ENCODE results near the gene FLNB.

The FLNB gene

GRCh38 chr3:58038675-58039292 is 30.6 kb downstream of the FLNB start:
- TF ChIP-seq TAF1 (IDR thresholded peaks at IDR 0.05; ENCODE audit: low read depth) (no peak), TCF12 (IDR thresholded peaks at IDR 0.05; ENCODE audit: low read depth) (no peak), FOXM1 (IDR thresholded peaks at IDR 0.05; ENCODE audit: borderline replicate concordance, low read depth) (no peak), EGR1 (IDR thresholded peaks at IDR 0.05) (no peak)
- TF ChIP-seq, protein P1, sequence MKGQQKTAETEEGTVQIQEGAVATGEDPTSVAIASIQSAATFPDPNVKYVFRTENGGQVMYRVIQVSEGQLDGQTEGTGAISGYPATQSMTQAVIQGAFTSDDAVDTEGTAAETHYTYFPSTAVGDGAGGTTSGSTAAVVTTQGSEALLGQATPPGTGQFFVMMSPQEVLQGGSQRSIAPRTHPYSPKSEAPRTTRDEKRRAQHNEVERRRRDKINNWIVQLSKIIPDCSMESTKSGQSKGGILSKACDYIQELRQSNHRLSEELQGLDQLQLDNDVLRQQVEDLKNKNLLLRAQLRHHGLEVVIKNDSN (IDR thresholded peaks at IDR 0.05), result peak; percentile 65
- TF ChIP-seq, protein P2, sequence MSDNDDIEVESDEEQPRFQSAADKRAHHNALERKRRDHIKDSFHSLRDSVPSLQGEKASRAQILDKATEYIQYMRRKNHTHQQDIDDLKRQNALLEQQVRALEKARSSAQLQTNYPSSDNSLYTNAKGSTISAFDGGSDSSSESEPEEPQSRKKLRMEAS (IDR thresholded peaks at IDR 0.05), result no peak

DNA sequence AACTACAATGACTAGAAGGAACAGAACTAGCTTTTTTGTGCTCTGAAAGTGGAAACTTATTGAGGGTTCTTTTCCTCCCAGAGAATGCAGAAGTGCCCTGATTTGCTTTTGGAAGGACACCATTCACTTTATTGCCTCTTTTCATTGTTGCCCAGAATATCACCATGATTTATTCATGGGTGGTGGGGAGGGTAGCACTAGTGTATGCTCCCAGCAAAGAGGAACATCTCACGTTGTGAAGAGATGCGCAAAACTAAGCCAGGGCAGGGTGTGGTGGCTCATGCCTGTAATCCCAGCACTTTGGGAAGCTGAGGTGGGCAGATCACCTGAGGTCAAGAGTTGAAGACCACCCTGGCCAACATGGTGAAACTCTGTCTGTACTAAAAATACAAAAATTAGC is 31.4 kb downstream of the FLNB start:
- TF ChIP-seq, protein P3, sequence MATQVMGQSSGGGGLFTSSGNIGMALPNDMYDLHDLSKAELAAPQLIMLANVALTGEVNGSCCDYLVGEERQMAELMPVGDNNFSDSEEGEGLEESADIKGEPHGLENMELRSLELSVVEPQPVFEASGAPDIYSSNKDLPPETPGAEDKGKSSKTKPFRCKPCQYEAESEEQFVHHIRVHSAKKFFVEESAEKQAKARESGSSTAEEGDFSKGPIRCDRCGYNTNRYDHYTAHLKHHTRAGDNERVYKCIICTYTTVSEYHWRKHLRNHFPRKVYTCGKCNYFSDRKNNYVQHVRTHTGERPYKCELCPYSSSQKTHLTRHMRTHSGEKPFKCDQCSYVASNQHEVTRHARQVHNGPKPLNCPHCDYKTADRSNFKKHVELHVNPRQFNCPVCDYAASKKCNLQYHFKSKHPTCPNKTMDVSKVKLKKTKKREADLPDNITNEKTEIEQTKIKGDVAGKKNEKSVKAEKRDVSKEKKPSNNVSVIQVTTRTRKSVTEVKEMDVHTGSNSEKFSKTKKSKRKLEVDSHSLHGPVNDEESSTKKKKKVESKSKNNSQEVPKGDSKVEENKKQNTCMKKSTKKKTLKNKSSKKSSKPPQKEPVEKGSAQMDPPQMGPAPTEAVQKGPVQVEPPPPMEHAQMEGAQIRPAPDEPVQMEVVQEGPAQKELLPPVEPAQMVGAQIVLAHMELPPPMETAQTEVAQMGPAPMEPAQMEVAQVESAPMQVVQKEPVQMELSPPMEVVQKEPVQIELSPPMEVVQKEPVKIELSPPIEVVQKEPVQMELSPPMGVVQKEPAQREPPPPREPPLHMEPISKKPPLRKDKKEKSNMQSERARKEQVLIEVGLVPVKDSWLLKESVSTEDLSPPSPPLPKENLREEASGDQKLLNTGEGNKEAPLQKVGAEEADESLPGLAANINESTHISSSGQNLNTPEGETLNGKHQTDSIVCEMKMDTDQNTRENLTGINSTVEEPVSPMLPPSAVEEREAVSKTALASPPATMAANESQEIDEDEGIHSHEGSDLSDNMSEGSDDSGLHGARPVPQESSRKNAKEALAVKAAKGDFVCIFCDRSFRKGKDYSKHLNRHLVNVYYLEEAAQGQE (IDR thresholded peaks at IDR 0.05; ENCODE audit: low read depth), result no peak
- TF ChIP-seq EGR1 (IDR thresholded peaks at IDR 0.05), result no peak
- TF ChIP-seq, protein P2 (IDR thresholded peaks at IDR 0.05), result no peak
- TF ChIP-seq YY1 (IDR thresholded peaks at IDR 0.05; ENCODE audit: low read depth), result no peak
- TF ChIP-seq TCF12 (IDR thresholded peaks at IDR 0.05; ENCODE audit: low read depth), result no peak
- TF ChIP-seq, protein P1 (IDR thresholded peaks at IDR 0.05), result no peak
- no peak for TF ChIP-seq EP300 (IDR thresholded peaks at IDR 0.05; ENCODE audit: borderline replicate concordance)
- TF ChIP-seq CREB1 (IDR thresholded peaks at IDR 0.05; ENCODE audit: low read depth), result no peak
- TF ChIP-seq FOXM1 (IDR thresholded peaks at IDR 0.05; ENCODE audit: borderline replicate concordance, low read depth), result no peak
- TF ChIP-seq TAF1 (IDR thresholded peaks at IDR 0.05; ENCODE audit: low read depth), result no peak

DNA sequence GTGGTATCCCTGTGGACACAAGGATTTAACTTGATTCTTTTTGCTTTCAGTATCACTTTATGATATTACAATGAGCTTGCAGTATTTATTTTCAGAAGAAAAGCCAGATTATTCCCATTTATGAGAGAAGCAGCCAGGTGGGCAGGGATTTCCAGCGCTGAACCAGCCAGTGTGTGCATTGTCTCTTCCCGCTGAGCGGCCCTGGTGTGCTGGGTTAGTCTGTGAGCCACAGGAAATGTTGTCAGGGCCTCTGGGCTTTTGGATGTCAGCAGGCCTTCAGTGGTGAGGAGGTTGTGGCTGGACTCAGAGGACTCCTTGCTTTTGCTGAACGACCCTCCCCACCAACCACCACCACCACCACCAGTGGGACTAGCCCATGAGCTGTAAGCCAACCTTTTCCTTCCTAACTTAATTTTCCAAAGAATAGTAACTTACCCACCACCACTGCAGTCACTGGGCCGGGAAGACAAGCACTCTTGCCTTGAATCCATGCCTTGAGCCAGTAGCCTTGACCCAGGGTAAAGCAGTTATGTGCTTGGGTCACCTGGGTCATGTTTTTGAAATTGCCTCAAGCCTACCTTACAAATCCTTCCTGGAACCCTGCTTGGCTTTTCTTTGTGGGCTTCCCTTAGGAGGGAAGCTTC is 33.1 kb downstream of the FLNB start:
- TF ChIP-seq, protein P1 (IDR thresholded peaks at IDR 0.05), result no peak
- TF ChIP-seq EP300 (IDR thresholded peaks at IDR 0.05; ENCODE audit: borderline replicate concordance), result no peak
- no peak for TF ChIP-seq FOXM1 (IDR thresholded peaks at IDR 0.05; ENCODE audit: borderline replicate concordance, low read depth)
- no peak for TF ChIP-seq NFIC (IDR thresholded peaks at IDR 0.05)
- TF ChIP-seq YY1 (IDR thresholded peaks at IDR 0.05; ENCODE audit: low read depth), result no peak

DNA sequence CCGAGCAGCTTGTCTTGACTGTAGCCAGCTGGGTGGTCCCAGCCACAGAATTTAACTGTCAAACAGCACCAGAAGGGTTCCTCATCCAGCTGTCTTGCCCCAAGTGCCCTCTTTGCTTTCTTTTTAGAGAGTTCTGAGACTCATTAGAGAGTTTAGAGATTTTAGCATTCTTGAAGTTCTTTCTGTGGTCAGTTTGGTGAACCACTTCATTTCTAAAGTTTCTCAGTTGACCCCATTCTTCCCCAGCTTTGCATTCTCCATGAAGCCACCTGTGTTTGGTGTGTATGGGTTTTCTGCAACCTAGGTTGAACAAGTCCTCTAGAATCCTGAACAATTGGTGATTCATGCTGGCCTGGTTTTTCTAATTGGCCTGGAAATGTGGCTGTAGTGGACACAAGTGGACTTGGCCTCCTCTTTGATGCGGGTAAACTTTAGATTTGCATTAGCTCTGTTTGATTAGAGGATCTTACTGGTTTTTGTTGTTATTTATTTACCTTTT is 33.7 kb downstream of the FLNB start:
- TF ChIP-seq NFIC (IDR thresholded peaks at IDR 0.05), result no peak
- no peak for TF ChIP-seq TEAD4 (IDR thresholded peaks at IDR 0.05)
- TF ChIP-seq RAD21 (IDR thresholded peaks at IDR 0.05; ENCODE audit: low read depth), result no peak

DNA sequence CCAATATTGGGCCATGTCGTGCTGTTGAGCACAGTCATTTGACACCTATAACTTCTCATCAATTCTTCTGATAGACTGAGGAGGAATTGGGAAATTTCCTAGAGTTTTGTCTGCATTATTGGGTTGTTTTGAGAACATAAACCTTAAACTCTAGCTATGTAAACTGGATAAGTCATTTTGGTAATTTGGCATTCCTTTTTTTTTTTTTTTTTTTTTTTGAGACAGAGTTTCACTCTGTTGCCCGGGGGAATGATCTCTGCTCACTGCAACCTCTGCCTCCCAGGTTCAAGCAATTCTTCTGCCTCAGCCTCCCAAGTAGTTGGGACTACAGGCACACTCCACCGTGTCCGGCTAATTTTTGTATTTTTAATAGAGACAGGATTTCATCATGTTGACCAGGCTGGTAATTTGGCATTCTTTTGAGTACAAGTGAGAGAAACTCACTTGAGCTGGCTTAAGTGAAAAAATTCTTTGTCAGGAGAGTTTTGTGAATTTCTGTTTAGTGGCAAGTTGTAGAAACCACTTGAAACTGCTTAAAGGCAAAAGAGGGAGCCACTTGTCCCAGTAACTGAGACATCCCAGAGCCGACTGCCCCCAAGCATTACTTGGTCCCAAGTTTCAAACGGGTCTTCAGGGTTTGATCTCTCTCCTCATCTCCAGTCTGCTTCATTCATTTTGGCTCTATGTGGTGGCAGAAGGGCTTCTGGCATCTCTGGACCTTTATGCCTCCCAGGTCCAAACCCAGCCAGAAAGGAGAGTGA is 34.9 kb downstream of the FLNB start:
- TF ChIP-seq EP300 (IDR thresholded peaks at IDR 0.05; ENCODE audit: borderline replicate concordance) (no peak), RAD21 (IDR thresholded peaks at IDR 0.05; ENCODE audit: low read depth) (no peak), NFIC (IDR thresholded peaks at IDR 0.05) (no peak), CEBPB (IDR thresholded peaks at IDR 0.05) (no peak), TCF12 (IDR thresholded peaks at IDR 0.05; ENCODE audit: low read depth) (no peak)
- TF ChIP-seq, protein P3 (IDR thresholded peaks at IDR 0.05; ENCODE audit: low read depth), result no peak
- TF ChIP-seq, protein P2 (IDR thresholded peaks at IDR 0.05), result no peak
- TF ChIP-seq, protein P1 (IDR thresholded peaks at IDR 0.05), result no peak

Measured in Ishikawa (cell line).